ENCODE measurements around the gene SCGB1C1.
A peak's percentile ranks its signal among the peaks of the same experiment; 100 is the strongest.

The SCGB1C1 gene

GRCh38 chr11:205221-206001 is 12.5 kb downstream of the SCGB1C1 start:
- DNase-seq (ENCODE audit: low spot score) = no peak

- no peak for DNase-seq (ENCODE audit: low spot score)
Measured at GRCh38 chr11:206002-206384, 13.1 kb downstream of the SCGB1C1 start.

GRCh38 chr11:206526-207207 is 13.8 kb downstream of the SCGB1C1 start:
- DNase-seq (ENCODE audit: low spot score) = peak; percentile 59

- peak; percentile 99 for DNase-seq (ENCODE audit: low spot score)
Measured at GRCh38 chr11:207208-207862, 14.5 kb downstream of the SCGB1C1 start, which contains the start of the genes BET1L and RIC8A. Gene BET1L, minus strand, starts transcription at chr11:207399. Its CDS starts 78 bp downstream, at chr11:207321. Gene RIC8A, plus strand, starts transcription at chr11:207708. Its CDS starts 1,147 bp downstream, at chr11:208855.

GRCh38 chr11:207863-208180 is 14.9 kb downstream of the SCGB1C1 start:
- peak; percentile 55 for DNase-seq (ENCODE audit: low spot score)

GRCh38 chr11:208181-208916 is 15.5 kb downstream of the SCGB1C1 start:
- peak; percentile 91 for DNase-seq (ENCODE audit: low spot score)

GRCh38 chr11:208917-209260 is 16.0 kb downstream of the SCGB1C1 start:
- no peak for DNase-seq (ENCODE audit: low spot score)

GRCh38 chr11:209275-210121 is 16.6 kb downstream of the SCGB1C1 start:
- DNase-seq (ENCODE audit: low spot score) = no peak

GRCh38 chr11:210122-210802 is 17.4 kb downstream of the SCGB1C1 start:
- peak; percentile 83 for DNase-seq (ENCODE audit: low spot score)

GRCh38 chr11:210803-211180 is 17.9 kb downstream of the SCGB1C1 start:
- no peak for DNase-seq (ENCODE audit: low spot score)

- no peak for DNase-seq (ENCODE audit: low spot score)
Measured at GRCh38 chr11:211295-211694, 18.4 kb downstream of the SCGB1C1 start.

GRCh38 chr11:211741-212140 is 18.9 kb downstream of the SCGB1C1 start:
- no peak for DNase-seq (ENCODE audit: low spot score)

- DNase-seq (ENCODE audit: low spot score) = no peak
Measured at GRCh38 chr11:212150-213100, 19.5 kb downstream of the SCGB1C1 start.

- no peak for DNase-seq (ENCODE audit: low spot score)
Measured at GRCh38 chr11:213111-213510, 20.2 kb downstream of the SCGB1C1 start.

- no peak for DNase-seq (ENCODE audit: low spot score)
Measured at GRCh38 chr11:214083-214482, 21.2 kb downstream of the SCGB1C1 start.

GRCh38 chr11:215581-216037 is 22.7 kb downstream of the SCGB1C1 start:
- no peak for DNase-seq (ENCODE audit: low spot score)

- DNase-seq (ENCODE audit: low spot score) = no peak
Measured at GRCh38 chr11:216081-216974, 23.4 kb downstream of the SCGB1C1 start.

- DNase-seq (ENCODE audit: low spot score) = no peak
Measured at GRCh38 chr11:217704-218103, 24.8 kb downstream of the SCGB1C1 start.
